ENCODE data around the gene MYH3.

DNA sequence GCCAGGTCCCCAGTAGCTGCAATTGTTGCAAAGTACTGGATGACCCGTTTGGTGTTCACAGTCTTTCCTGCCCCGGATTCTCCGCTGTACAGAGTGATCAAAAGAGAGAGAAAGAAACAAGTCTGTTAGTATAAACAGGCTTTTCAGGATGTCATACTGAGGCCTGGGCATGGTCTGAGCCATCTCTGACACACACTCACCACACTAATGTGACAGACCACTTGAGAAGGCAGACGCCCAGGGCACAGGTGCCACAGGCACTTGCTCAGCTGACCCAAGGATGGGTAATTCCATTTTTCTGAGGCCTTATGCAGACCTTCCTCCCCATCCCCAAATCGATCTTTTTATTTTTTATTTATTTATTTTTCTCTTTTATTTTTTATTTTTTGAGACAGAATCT is 7.5 kb downstream of the MYH3 start:
- TF ChIP-seq CTCF (IDR thresholded peaks at IDR 0.05 in 8 of 11, conservative IDR thresholded peaks at IDR 0.05 in 3 of 11), result no peak
- no peak for TF ChIP-seq POLR2AphosphoS5 (IDR thresholded peaks at IDR 0.05)
- no peak for TF ChIP-seq POLR2A (IDR thresholded peaks at IDR 0.05)

Data from spleen (tissue), 7 donors.